Erythroblast (primary cell): ENCODE results near the gene SUN2.
A peak's percentile ranks its signal among the peaks of the same experiment; 100 is the strongest.

Experiments
- DNase-seq, 2 experiments: peaks; one replicate each; lab custom pipeline; 2025; lab: John Stamatoyannopoulos, UW
- GATA1 ChIP-seq: IDR thresholded peaks from 2 replicates; pipeline ENCODE4 v1.6.1; 2011; ENCODE audit warnings: low read depth, mild to moderate bottlenecking, control low read depth, low read length, moderate library complexity
- POLR2A ChIP-seq: IDR thresholded peaks from 2 replicates; pipeline ENCODE4 v1.6.1; 2011; ENCODE audit warnings: mild to moderate bottlenecking, low read length

Gene SUN2

DNA sequence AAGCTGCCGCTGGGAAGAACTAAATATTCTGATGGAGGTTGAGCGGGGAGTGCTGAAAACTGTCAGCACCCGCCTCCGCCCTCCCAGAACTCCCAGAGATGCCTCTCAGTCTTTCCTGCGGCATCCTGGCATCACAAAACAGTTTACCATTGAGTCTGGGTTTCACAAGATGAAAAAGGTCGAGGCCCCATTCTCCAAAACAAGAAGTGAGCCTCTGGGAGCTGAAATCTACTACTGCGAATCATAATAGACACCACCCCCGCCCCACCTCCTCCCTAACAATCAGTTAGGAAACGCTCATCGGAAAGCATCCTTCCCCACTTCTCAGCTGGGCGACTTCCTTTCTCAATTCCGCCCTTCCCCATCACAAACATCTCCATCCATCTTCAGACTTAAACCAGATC, 1.0 kb downstream of the SUN2 start:
- TF ChIP-seq GATA1 (no peak), POLR2A (no peak)
- DNase-seq = no peak

DNA sequence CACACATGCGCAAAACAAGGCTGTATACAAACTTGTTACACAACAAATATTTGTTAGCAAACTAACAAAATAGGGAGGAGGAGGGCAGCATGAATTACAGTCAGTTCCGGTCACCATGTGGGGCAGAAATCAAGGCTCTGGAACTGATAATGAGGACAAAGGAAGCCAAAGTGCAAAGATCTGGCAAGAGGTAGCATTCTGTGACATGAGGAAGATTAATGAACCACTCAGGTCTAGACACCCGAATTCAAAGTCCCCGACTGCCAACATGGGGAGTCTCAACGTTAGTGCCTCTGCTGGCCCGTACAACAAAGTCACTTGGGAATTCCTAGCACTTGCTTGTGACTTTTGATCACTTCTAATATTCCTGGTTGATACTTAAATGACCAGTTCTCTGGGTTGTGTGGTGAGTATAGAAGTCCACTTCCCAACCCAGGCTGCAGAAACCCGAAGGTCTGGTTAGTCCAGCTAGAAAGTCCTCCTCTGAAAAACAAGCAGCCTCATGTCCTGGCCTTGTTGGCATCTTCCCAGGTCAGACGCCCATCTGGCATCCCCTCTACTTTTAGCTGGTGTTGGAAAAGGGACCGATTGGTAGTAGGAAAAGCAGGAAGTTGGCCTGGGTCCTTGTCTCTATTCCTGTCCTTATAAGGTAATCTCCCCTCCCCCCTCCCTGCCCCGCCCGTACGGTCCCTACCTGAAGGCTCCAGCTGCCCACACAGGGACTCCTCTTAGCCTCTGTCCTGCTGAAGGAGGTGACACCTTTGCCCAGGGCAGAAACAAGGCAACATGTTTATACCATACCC, 1.6 kb downstream of the SUN2 start:
- TF ChIP-seq POLR2A (no peak), GATA1 (no peak)

GRCh38 chr22:38751422-38752346, 4.1 kb downstream of the SUN2 start:
- TF ChIP-seq POLR2A = no peak
- no peak for TF ChIP-seq GATA1
- no peak for DNase-seq

More for the DNA sequence above, 1.6 kb downstream of the SUN2 start:
- DNase-seq = peak in 1 of 2 experiments; percentile 43

GRCh38 chr22:38751066-38751421, 4.8 kb downstream of the SUN2 start:
- no peak for TF ChIP-seq GATA1
- no peak for DNase-seq

DNA sequence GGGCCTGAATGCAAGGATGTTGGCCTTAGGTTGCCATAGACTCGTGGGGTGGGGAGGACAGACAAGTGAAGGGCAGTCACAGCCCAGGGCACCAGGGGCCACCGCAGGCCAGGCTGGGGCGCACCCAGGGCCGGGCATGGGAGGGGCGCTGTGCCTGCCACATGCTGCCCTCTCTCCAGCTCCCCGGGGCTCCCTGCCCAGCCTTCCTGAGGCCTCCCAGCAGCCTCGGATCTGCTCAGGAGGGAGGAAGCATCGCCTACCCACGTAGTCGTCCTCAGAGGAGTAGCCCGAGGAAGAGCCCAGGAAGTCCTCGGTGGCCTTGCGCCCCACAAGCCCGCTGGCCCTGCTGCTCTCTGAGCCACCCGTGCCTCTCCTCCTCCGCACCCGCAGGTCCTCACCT, 5.2 kb downstream of the SUN2 start:
- DNase-seq = no peak
- TF ChIP-seq POLR2A (no peak), GATA1 (no peak)

- no peak for TF ChIP-seq POLR2A
- TF ChIP-seq GATA1 = no peak
- no peak for DNase-seq
Observed at GRCh38 chr22:38750104-38750503, 5.7 kb downstream of the SUN2 start.

GRCh38 chr22:38748487-38749136, 7.2 kb downstream of the SUN2 start:
- TF ChIP-seq GATA1 (no peak), POLR2A (no peak)
- no peak for DNase-seq

GRCh38 chr22:38745676-38746460, 9.9 kb downstream of the SUN2 start:
- no peak for TF ChIP-seq POLR2A
- TF ChIP-seq GATA1 = no peak
- DNase-seq = no peak

DNA sequence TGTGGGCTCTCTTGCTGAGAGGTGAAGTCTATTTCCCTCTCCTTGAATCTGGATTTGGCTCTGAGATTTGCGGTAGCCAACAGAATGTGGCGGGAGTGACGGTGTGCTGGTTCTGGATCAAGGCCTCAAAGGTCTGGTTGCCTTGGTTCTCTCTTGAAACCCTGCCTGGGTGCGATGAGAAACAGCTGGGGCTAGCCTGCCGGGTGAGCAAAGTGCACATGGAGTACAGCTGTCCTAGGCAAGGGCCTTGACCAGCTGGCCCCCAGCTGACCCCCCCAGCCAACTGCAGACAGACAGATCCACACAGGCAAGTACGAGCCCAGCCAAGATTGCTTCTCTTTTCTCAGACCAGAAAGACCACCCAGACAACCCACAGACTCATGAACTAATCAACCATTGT, 10.8 kb downstream of the SUN2 start:
- TF ChIP-seq GATA1 = no peak
- TF ChIP-seq POLR2A = no peak
- no peak for DNase-seq

DNA sequence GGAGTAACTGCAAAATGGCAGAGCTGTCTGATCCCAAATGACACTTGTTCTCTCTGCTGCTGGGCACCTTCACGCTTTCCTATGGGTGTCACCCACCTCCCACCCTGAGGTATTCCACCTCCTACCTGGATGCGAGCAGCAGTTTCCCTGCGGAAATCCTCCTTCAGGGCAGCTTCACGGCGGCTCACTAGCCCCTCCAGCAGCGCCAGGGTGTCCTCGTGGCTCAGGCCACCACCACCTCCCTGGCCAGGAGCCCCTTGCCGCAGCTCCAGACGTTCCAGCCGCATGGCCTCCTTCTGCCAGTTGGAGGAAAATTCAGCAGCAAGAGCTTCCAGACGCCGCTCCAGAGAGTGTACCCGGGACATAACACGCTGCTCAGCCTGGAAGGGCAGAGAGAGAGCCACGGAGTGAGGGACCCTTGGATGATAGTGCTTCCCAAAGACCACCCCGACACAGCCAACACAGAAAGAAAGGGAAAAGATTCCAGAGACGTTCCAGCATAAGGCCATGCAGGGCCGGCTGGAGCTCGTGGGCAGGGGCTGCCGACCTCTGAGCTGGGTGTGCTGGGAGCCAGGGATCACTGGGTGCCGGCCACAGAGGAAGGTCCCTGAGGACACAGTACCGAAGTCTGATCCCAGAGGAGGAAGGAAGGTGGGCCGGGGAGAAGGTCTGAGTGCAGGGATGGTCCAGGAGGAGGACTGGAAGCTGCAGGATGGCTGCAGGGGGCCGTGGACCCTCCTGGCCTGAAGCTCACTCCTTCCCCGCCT, 13.4 kb downstream of the SUN2 start:
- no peak for DNase-seq
- no peak for TF ChIP-seq GATA1
- TF ChIP-seq POLR2A = no peak

- no peak for DNase-seq
- TF ChIP-seq GATA1 = no peak
- TF ChIP-seq POLR2A = no peak
Observed at GRCh38 chr22:38741576-38741975, 14.2 kb downstream of the SUN2 start.

DNA sequence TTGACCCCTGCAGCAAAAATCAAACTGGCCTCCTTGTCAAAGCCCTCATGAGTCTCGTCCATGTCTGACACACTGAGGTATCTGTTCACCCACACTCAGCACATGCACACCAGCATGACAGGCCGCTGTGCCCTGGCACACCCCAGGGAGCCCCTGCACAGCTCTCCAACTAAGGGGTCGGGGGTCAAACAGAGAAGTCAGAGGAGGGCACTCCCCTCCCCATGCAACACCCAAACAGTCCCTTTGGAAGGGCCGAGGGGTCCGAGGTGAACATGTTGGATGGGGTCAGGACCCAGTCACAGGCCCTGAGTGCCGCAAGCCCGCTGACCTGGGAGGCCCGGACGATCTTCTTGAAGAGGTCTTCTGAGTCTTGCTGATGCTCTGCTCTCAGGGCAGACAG, 14.6 kb downstream of the SUN2 start:
- TF ChIP-seq POLR2A (no peak), GATA1 (no peak)
- DNase-seq = no peak
